C4-2B (cell line): Measurements from ENCODE around the gene OVOL1.

Source experiments
- H3K27ac ChIP-seq: fragments of 450-650 bp; 2 replicates; pipeline ENCODE4 v1.5.1; 2017
- ZFX ChIP-seq: fragments of 450-650 bp; IDR thresholded peaks from 2 replicates; pipeline ENCODE4 v1.6.1; 2017
- TF ChIP-seq, protein P1 (sequence below): fragments of 450-650 bp; conservative IDR thresholded peaks from 2 replicates; pipeline ENCODE4 v1.5.1; 2017; ENCODE audit warnings: mild to moderate bottlenecking

Gene OVOL1

DNA sequence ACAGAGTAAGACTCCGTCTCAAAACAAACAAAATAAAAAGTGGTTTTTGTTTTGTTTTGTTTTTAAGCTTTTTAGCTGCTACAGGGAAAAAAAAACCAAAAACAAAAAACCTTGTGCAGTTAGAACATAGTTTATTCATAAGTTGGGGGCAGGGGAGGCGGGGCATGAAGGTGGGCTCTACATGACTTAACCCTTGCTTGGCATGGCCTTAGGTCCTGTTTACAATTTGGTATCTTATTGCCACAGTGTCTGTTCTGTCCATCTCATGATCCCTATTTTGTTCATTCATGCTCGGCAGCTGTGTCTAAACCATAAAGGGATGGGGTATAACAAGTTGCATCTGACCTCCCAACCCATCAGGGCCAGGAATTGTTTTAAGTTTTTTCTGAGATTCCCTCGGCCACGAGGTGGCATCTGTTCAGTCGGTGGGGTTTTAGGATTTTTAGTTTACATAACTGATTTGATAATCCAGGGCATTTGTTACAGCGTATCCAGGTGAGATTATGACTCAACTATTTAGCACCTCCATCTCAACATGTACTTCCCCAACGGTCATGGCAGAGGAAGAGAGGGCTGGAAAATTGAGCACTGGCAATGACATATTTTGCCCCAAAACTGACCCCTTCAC lies 13.0 kb upstream of the OVOL1 start:
- no peak for TF ChIP-seq ZFX
- TF ChIP-seq, protein P1, sequence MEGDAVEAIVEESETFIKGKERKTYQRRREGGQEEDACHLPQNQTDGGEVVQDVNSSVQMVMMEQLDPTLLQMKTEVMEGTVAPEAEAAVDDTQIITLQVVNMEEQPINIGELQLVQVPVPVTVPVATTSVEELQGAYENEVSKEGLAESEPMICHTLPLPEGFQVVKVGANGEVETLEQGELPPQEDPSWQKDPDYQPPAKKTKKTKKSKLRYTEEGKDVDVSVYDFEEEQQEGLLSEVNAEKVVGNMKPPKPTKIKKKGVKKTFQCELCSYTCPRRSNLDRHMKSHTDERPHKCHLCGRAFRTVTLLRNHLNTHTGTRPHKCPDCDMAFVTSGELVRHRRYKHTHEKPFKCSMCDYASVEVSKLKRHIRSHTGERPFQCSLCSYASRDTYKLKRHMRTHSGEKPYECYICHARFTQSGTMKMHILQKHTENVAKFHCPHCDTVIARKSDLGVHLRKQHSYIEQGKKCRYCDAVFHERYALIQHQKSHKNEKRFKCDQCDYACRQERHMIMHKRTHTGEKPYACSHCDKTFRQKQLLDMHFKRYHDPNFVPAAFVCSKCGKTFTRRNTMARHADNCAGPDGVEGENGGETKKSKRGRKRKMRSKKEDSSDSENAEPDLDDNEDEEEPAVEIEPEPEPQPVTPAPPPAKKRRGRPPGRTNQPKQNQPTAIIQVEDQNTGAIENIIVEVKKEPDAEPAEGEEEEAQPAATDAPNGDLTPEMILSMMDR, result peak; percentile 19
- H3K27ac ChIP-seq, result no peak overlapping the region

DNA sequence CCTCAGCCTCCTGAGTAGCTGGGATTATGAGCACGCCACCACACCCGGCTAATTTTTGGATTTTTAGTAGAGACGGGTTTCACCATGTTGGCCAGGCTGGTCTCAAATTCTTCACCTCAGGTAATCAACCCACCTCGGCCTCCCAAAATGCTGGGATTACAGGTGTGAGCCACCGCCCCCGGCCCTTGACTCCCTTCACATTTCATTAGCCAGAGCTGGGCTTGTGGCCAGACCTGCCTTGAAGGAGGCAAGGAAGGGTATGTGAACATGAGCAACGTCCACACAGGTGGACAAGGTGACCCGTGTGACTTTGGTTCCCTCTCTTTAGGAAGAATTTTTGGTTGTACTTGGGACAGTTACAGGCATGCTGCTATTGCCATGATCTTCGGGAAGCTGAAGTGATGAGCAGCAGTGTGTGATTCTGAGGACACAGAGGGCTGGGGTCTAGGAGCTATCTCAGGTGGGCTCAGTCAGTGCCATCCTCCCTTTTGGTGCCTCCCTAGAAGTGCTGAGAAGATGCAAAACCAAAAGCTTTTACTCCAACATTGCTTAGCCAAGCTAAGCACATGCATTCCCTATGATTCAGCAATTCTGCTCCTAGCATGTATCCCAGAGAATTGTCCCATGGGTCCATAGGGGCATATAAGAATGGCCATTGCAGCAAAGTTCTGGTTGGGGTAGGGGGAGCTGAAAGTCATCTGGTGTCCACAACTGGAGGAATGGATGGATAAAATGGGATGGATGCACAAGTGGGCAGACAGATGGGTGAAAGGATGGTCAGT lies 12.1 kb upstream of the OVOL1 start:
- no peak overlapping the region for H3K27ac ChIP-seq
- TF ChIP-seq ZFX, result no peak
- TF ChIP-seq, protein P1, result no peak

DNA sequence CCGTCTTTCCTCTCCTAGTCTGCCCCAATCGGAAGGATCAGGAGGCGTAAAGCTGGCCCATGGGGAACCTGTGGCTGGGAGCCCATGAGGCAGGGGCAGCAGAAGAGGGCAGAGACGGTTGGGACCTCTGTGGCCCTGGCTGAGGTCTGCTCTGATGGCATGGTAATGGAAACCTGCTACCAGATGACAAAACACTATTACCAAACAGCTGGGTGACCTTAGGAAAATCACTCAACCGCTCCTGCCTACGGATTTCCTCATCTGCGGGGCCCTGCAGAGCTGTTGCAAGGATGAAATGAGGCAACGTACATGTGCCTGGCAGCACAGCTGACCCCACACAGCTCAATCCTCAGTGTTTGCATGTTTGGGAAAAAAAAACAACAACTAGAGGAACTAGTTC lies 10.7 kb upstream of the OVOL1 start:
- H3K27ac ChIP-seq, result no peak overlapping the region
- no peak for TF ChIP-seq ZFX
- TF ChIP-seq, protein P1, result no peak

DNA sequence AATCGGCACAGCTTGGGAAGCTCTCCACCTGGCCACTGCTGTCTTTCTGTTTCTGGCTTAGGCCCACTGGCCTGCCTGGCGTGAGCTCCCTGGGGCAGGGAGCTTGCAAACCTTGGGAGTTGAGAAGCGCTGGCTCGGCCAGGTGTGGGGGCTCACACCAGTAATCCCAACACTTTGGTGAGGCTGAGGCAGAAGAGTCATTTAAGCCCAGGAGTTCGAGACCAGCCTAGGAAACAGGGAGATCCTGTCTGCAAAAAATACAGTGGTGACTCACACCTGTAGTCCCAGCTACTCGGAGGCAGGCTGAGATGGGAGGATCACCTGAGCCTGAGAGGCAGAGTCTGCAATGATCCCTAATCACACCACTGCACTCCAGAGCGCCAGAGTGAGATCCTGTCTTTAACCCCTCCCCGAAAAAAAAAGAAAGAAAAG lies 10.1 kb upstream of the OVOL1 start:
- H3K27ac ChIP-seq, result no peak overlapping the region
- no peak for TF ChIP-seq ZFX
- TF ChIP-seq, protein P1, result no peak

DNA sequence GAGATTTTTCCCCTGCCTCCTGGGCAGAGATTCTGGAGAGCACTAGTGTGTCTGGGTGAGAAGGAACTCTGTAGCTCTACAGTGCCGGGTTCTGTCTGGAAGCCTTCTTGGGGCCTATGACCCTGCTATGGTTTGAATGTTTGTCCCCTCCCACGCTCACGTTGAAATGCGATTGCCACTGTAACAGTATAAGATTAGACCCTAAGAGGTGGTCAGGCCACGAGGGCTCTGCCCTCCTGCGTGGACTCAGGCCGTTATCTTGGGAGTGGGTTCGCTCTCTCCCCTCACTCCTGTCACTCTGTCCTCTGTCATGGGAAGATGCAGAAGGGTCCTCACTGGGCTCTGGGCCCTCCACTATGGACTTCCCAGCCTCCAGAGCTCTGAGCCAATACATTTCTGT lies 9.6 kb upstream of the OVOL1 start:
- no peak overlapping the region for H3K27ac ChIP-seq

DNA sequence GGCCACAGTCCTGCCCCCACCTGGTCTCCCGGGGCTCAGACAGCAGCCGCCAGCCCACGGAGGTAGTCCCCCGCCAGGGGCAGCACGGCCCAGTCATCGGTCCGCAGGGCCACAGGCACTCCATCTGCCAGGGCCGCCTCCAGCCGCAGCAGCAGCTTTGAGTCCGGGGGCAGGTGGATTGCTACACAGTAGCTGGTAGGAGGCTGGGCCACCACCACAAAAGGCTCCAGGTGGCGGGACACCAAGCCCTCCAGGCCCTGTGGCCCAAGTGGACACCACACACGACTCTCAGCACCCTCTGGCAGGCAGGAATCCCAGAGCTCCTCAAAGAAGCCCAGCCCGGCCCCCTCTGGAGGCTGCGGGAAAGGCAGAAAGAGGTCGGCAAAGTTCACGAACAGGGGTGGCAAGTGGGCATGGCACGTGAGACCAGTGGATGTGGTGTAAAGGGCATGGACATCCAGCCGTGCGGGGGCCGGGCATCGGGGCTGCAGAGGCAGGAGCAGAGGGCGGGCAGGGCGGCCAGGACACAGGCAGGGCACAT lies 9.0 kb upstream of the OVOL1 start:
- no peak overlapping the region for H3K27ac ChIP-seq
- TF ChIP-seq ZFX, result no peak
- TF ChIP-seq, protein P1, result no peak

More for the DNA sequence above, 9.6 kb upstream of the OVOL1 start:
- no peak for TF ChIP-seq ZFX
- TF ChIP-seq, protein P1, result no peak

DNA sequence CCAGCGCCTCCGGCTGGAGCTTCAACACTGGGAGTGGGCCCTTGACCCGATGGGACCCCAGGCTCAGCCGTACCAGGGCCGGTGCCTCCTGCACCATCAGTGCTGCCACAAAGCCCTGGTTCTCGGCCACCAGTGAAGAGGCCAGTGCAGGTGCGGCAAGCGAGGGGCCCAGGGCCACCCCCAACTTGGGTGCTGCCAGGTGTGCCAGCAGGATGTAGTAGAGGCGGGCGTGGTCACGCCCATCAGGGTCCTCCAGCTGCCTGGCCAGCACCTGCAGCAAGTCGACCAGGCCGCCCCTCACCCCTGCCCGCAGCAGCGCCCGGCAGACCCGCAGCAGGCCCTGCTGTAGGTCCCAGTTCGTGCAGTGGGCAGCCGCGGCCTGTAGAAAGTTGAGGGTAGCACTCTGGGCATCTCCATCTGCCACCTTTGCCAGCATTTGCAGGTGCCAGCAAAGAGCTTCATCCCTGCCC lies 8.4 kb upstream of the OVOL1 start:
- TF ChIP-seq, protein P1, result no peak
- TF ChIP-seq ZFX, result no peak
- H3K27ac ChIP-seq, result no peak overlapping the region
